Measurements from ENCODE around the gene CNTNAP1.
"Not testable (repeated sequence)": the region's sequence is repeated elsewhere in the genome, so short reads cannot be mapped to it uniquely, and the experiment has no call there.

CNTNAP1 gene

GRCh38 chr17:42660692-42661345 lies 21.5 kb upstream of the CNTNAP1 start:
- DNase-seq (no peak), ATAC-seq (replicated peaks) (no peak)
- H3K36me3 Mint-ChIP-seq (ENCODE audit: insufficient read depth), result peaks cover 5% of the 10 kb centered on the region
- no peak overlapping the region for H3K27ac Mint-ChIP-seq
- no peaks in the 10 kb centered on the region for H3K9me3 Mint-ChIP-seq
- peaks cover 9 to 16% of the 10 kb centered on the region in 2 donors for H3K4me1 Mint-ChIP-seq (ENCODE audit: low read depth in 2 of 2)
- H3K27me3 Mint-ChIP-seq, result no peaks in the 10 kb centered on the region
- no peak overlapping the region for H3K4me3 Mint-ChIP-seq

- Mint-ChIP-seq H3K9me3 (no peaks in the 10 kb centered on the region), H3K4me1 (ENCODE audit: low read depth in 2 of 2) (peaks cover 0 to 5% of the 10 kb centered on the region in 2 donors), H3K4me3 (peak overlapping the region in 1 of 2 donors; percentile 7), H3K27ac (no peak overlapping the region), H3K27me3 (peaks cover 0 to 15% of the 10 kb centered on the region in 2 donors), H3K36me3 (ENCODE audit: insufficient read depth) (peaks cover 14% of the 10 kb centered on the region)
- no peak for ATAC-seq (replicated peaks)
- DNase-seq, result no peak
Measured at GRCh38 chr17:42665581-42666001, 16.7 kb upstream of the CNTNAP1 start.

GRCh38 chr17:42666126-42666525 lies 16.2 kb upstream of the CNTNAP1 start:
- not testable (repeated sequence) for H3K27ac Mint-ChIP-seq; DNase-seq; H3K4me3 Mint-ChIP-seq; H3K9me3 Mint-ChIP-seq; ATAC-seq (replicated peaks); H3K4me1 Mint-ChIP-seq (ENCODE audit: low read depth in 2 of 2)
- peaks cover 0 to 21% of the 10 kb centered on the region in 2 donors for H3K27me3 Mint-ChIP-seq
- peaks cover 14% of the 10 kb centered on the region for H3K36me3 Mint-ChIP-seq (ENCODE audit: insufficient read depth)

GRCh38 chr17:42667088-42667951 lies 15.0 kb upstream of the CNTNAP1 start:
- DNase-seq (no peak), ATAC-seq (replicated peaks) (no peak)
- Mint-ChIP-seq H3K36me3 (ENCODE audit: insufficient read depth) (peaks cover 14% of the 10 kb centered on the region), H3K9me3 (no peaks in the 10 kb centered on the region), H3K4me3 (no peak overlapping the region), H3K4me1 (ENCODE audit: low read depth in 2 of 2) (peaks cover 3 to 9% of the 10 kb centered on the region in 2 donors), H3K27ac (no peak overlapping the region), H3K27me3 (peaks cover 7 to 32% of the 10 kb centered on the region in 2 donors)

- H3K4me1 Mint-ChIP-seq (ENCODE audit: low read depth in 2 of 2), result peaks cover 8 to 14% of the 10 kb centered on the region in 2 donors
- peaks cover 14 to 50% of the 10 kb centered on the region in 2 donors for H3K27me3 Mint-ChIP-seq
- DNase-seq (no peak), ATAC-seq (replicated peaks) (no peak)
- no peaks in the 10 kb centered on the region for H3K9me3 Mint-ChIP-seq
- H3K27ac Mint-ChIP-seq, result peak overlapping the region in 1 of 2 donors; percentile 20
- peaks cover 16% of the 10 kb centered on the region for H3K36me3 Mint-ChIP-seq (ENCODE audit: insufficient read depth)
- peak overlapping the region; percentile 47 to 57 for H3K4me3 Mint-ChIP-seq
Measured at GRCh38 chr17:42669705-42669976, 12.7 kb upstream of the CNTNAP1 start.

GRCh38 chr17:42669977-42670788 lies 12.1 kb upstream of the CNTNAP1 start:
- peak in 2 of 3 experiments; percentile 45 to 50 for DNase-seq
- Mint-ChIP-seq H3K27me3 (peaks cover 19 to 56% of the 10 kb centered on the region in 2 donors), H3K27ac (no peak overlapping the region), H3K36me3 (ENCODE audit: insufficient read depth) (peaks cover 16% of the 10 kb centered on the region), H3K4me3 (peak overlapping the region; percentile 76 to 79), H3K9me3 (no peaks in the 10 kb centered on the region), H3K4me1 (ENCODE audit: low read depth in 2 of 2) (peaks cover 8 to 16% of the 10 kb centered on the region in 2 donors)
- ATAC-seq (replicated peaks), result peak; percentile 84

- Mint-ChIP-seq H3K4me3 (peak overlapping the region; percentile 76 to 79), H3K36me3 (ENCODE audit: insufficient read depth) (peaks cover 13% of the 10 kb centered on the region), H3K9me3 (no peaks in the 10 kb centered on the region), H3K27ac (peak overlapping the region; percentile 6 to 24), H3K27me3 (peaks cover 20 to 61% of the 10 kb centered on the region in 2 donors), H3K4me1 (ENCODE audit: low read depth in 2 of 2) (peaks cover 8 to 16% of the 10 kb centered on the region in 2 donors)
- DNase-seq, result no peak
- ATAC-seq (replicated peaks), result no peak
Measured at GRCh38 chr17:42670789-42671657, 11.3 kb upstream of the CNTNAP1 start.

GRCh38 chr17:42672038-42672437 lies 10.3 kb upstream of the CNTNAP1 start:
- Mint-ChIP-seq H3K4me1 (ENCODE audit: low read depth in 2 of 2) (peaks cover 14 to 21% of the 10 kb centered on the region in 2 donors), H3K27ac (peak overlapping the region in 1 of 2 donors; percentile 24), H3K36me3 (ENCODE audit: insufficient read depth) (peaks cover 8% of the 10 kb centered on the region), H3K4me3 (peak overlapping the region in 1 of 2 donors; percentile 79), H3K27me3 (peaks cover 24 to 72% of the 10 kb centered on the region in 2 donors), H3K9me3 (no peaks in the 10 kb centered on the region)
- no peak for DNase-seq
- no peak for ATAC-seq (replicated peaks)

GRCh38 chr17:42673266-42673884 lies 9.0 kb upstream of the CNTNAP1 start:
- DNase-seq (no peak), ATAC-seq (replicated peaks) (no peak)
- peaks cover 23 to 27% of the 10 kb centered on the region in 2 donors for H3K4me1 Mint-ChIP-seq (ENCODE audit: low read depth in 2 of 2)
- H3K9me3 Mint-ChIP-seq, result no peaks in the 10 kb centered on the region
- no peak overlapping the region for H3K4me3 Mint-ChIP-seq
- no peak overlapping the region for H3K27ac Mint-ChIP-seq
- H3K27me3 Mint-ChIP-seq, result peaks cover 26 to 75% of the 10 kb centered on the region in 2 donors
- peaks cover 10% of the 10 kb centered on the region for H3K36me3 Mint-ChIP-seq (ENCODE audit: insufficient read depth)

GRCh38 chr17:42673885-42674754 lies 8.2 kb upstream of the CNTNAP1 start:
- H3K4me1 Mint-ChIP-seq (ENCODE audit: low read depth in 2 of 2), result peaks cover 27 to 30% of the 10 kb centered on the region in 2 donors
- H3K9me3 Mint-ChIP-seq, result no peaks in the 10 kb centered on the region
- H3K27me3 Mint-ChIP-seq, result peaks cover 26 to 73% of the 10 kb centered on the region in 2 donors
- peak overlapping the region; percentile 43 to 46 for H3K4me3 Mint-ChIP-seq
- no peak for DNase-seq
- peaks cover 10% of the 10 kb centered on the region for H3K36me3 Mint-ChIP-seq (ENCODE audit: insufficient read depth)
- H3K27ac Mint-ChIP-seq, result peak overlapping the region in 1 of 2 donors; percentile 41
- ATAC-seq (replicated peaks), result no peak

GRCh38 chr17:42674755-42675347 lies 7.5 kb upstream of the CNTNAP1 start:
- H3K4me3 Mint-ChIP-seq, result peak overlapping the region; percentile 43 to 46
- no peak for ATAC-seq (replicated peaks)
- peak overlapping the region in 1 of 2 donors; percentile 41 for H3K27ac Mint-ChIP-seq
- no peaks in the 10 kb centered on the region for H3K9me3 Mint-ChIP-seq
- H3K27me3 Mint-ChIP-seq, result peaks cover 26 to 69% of the 10 kb centered on the region in 2 donors
- peaks cover 28 to 33% of the 10 kb centered on the region in 2 donors for H3K4me1 Mint-ChIP-seq (ENCODE audit: low read depth in 2 of 2)
- peaks cover 9% of the 10 kb centered on the region for H3K36me3 Mint-ChIP-seq (ENCODE audit: insufficient read depth)
- DNase-seq, result no peak
